MM.1S (cell line): ENCODE data around the gene MYOCD.

Experiments used
- DNase-seq: peaks from one replicate; pipeline ENCODE4 v3.0.0-alpha.2; 2015
- H2AFZ ChIP-seq: fragments of 300-600 bp; sonication (generic); 2 replicates; pipeline ENCODE4 v1.6.0; 2016; ENCODE audit warnings: antibody characterized with exemption, low read length
- H3F3A ChIP-seq: fragments of 300-600 bp; sonication (generic); 2 replicates; pipeline ENCODE4 v1.6.1; 2016; ENCODE audit warnings: mild to moderate bottlenecking, antibody characterized with exemption, low read length, moderate library complexity, mixed read lengths; ENCODE audit not compliant: insufficient read depth
- H3K27ac ChIP-seq: fragments of 300-600 bp; sonication (generic); 2 replicates; pipeline ENCODE4 v1.5.1; 2016; ENCODE audit warnings: mild to moderate bottlenecking, low read length
- H3K27me3 ChIP-seq: fragments of 300-600 bp; sonication (generic); replicated peaks from 2 replicates; pipeline ENCODE4 v1.6.0; 2016; ENCODE audit warnings: low read length; ENCODE audit not compliant: insufficient read depth
- H3K36me3 ChIP-seq: fragments of 300-600 bp; sonication (generic); replicated peaks from 2 replicates; pipeline ENCODE4 v1.6.1; 2016; ENCODE audit warnings: mild to moderate bottlenecking, low read length, mixed read lengths; ENCODE audit not compliant: insufficient read depth
- H3K4me1 ChIP-seq: fragments of 300-600 bp; sonication (generic); 2 replicates; pipeline ENCODE4 v1.6.1; 2016; ENCODE audit warnings: low read length, mixed read lengths
- H3K4me2 ChIP-seq: fragments of 300-600 bp; sonication (generic); 2 replicates; pipeline ENCODE4 v1.6.0; 2016; ENCODE audit warnings: low read depth, low read length
- H3K4me3 ChIP-seq: fragments of 300-600 bp; sonication (generic); 2 replicates; pipeline ENCODE4 v1.5.1; 2016; ENCODE audit warnings: low read length, mixed read lengths
- H3K79me2 ChIP-seq: fragments of 300-600 bp; sonication (generic); 2 replicates; pipeline ENCODE4 v1.6.1; 2016; ENCODE audit warnings: mixed run types, low read length, mixed read lengths
- H3K9ac ChIP-seq: fragments of 300-600 bp; sonication (generic); 2 replicates; pipeline ENCODE4 v1.6.1; 2016; ENCODE audit warnings: low read length, mixed read lengths
- H3K9me2 ChIP-seq: fragments of 300-600 bp; sonication (generic); replicated peaks from 2 replicates; pipeline ENCODE4 v1.6.1; 2016; ENCODE audit warnings: mild to moderate bottlenecking, low read length, mixed read lengths; ENCODE audit not compliant: insufficient read depth
- H3K9me3 ChIP-seq: fragments of 300-600 bp; sonication (generic); replicated peaks from 2 replicates; pipeline ENCODE4 v1.6.1; 2016; ENCODE audit warnings: mild to moderate bottlenecking, low read length, mixed read lengths; ENCODE audit not compliant: insufficient read depth
- H4K20me1 ChIP-seq: fragments of 300-600 bp; sonication (generic); 2 replicates; pipeline ENCODE4 v1.6.1; 2016; ENCODE audit warnings: mild to moderate bottlenecking, low read length, moderate library complexity, mixed read lengths; ENCODE audit not compliant: insufficient read depth
- EZH2 ChIP-seq: fragments of 300-600 bp; sonication (generic); optimal IDR thresholded peaks from 2 replicates; pipeline ENCODE3; 2017; ENCODE audit warnings: low read depth, mild to moderate bottlenecking, antibody characterized with exemption, low read length, mixed read lengths
- EZH2phosphoT487 ChIP-seq: fragments of 300-600 bp; sonication (generic); IDR thresholded peaks from 2 replicates; pipeline ENCODE4 v1.6.1; 2018; ENCODE audit warnings: antibody characterized with exemption, low read length
- TF ChIP-seq, protein P1 (sequence below): fragments of 300-600 bp; sonication (generic); IDR thresholded peaks from 2 replicates; pipeline ENCODE4 v1.5.1; 2016; ENCODE audit warnings: antibody characterized with exemption, low read length, mixed read lengths

MYOCD gene

DNA sequence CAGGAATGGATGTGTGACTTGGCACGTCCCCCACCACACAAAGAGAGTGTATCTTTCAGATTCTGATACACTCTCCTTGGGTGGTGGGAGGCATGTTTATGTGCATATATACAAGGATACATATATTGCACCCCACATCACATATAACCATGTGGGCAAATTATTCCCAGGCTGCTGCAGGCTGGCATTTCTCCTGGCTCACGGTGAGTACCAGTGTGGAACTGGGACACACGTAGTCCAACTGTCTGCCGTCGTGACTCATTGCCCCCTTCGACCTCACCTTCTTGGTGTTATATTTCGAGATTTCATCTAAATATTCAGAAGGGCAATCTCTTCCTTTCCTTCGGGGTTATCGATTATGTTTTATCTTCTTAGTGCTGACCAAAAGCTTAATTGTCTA is 148.0 kb downstream of the MYOCD start:
- H3K27me3 ChIP-seq: no peaks in the 10 kb centered on the region
- no peak overlapping the region for H3K27ac ChIP-seq
- no peak overlapping the region for H3K4me3 ChIP-seq
- no peak for DNase-seq
- TF ChIP-seq, protein P1, sequence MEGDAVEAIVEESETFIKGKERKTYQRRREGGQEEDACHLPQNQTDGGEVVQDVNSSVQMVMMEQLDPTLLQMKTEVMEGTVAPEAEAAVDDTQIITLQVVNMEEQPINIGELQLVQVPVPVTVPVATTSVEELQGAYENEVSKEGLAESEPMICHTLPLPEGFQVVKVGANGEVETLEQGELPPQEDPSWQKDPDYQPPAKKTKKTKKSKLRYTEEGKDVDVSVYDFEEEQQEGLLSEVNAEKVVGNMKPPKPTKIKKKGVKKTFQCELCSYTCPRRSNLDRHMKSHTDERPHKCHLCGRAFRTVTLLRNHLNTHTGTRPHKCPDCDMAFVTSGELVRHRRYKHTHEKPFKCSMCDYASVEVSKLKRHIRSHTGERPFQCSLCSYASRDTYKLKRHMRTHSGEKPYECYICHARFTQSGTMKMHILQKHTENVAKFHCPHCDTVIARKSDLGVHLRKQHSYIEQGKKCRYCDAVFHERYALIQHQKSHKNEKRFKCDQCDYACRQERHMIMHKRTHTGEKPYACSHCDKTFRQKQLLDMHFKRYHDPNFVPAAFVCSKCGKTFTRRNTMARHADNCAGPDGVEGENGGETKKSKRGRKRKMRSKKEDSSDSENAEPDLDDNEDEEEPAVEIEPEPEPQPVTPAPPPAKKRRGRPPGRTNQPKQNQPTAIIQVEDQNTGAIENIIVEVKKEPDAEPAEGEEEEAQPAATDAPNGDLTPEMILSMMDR: no peak
- TF ChIP-seq EZH2 (no peak), EZH2phosphoT487 (no peak)
- no peaks in the 10 kb centered on the region for H3K36me3 ChIP-seq
- no peaks in the 10 kb centered on the region for H3F3A ChIP-seq
- H3K9me2 ChIP-seq: no peaks in the 10 kb centered on the region
- H4K20me1 ChIP-seq: no peaks in the 10 kb centered on the region
- no peak overlapping the region for H2AFZ ChIP-seq
- no peaks in the 10 kb centered on the region for H3K4me1 ChIP-seq
- H3K79me2 ChIP-seq: no peaks in the 10 kb centered on the region
- H3K4me2 ChIP-seq: no peak overlapping the region
- no peak overlapping the region for H3K9ac ChIP-seq
- H3K9me3 ChIP-seq: no peaks in the 10 kb centered on the region

DNA sequence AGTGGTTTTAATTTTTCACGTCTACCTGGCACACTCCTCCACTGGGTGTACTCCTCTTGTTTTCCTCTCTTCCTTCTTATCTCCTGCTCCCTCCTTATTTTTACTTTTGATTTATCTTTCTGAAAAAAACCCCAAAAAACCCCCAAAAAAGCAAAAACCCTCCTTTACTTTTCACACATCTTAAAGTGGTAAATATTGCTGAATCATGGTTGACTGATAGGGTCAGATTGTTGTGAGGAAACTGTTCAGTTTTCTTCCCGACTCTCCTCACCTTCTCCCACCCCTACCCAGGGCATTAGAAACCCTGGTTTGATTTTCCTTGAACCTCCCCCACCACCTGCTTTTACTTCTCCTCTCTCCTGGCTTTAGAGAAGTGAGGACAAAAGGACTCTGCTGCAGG is 149.0 kb downstream of the MYOCD start:
- no peak overlapping the region for H3K9ac ChIP-seq
- no peak overlapping the region for H3K27ac ChIP-seq
- no peaks in the 10 kb centered on the region for H4K20me1 ChIP-seq
- no peaks in the 10 kb centered on the region for H3F3A ChIP-seq
- H3K9me3 ChIP-seq: no peaks in the 10 kb centered on the region
- TF ChIP-seq EZH2 (no peak), EZH2phosphoT487 (no peak)
- TF ChIP-seq, protein P1: no peak
- no peak overlapping the region for H3K4me3 ChIP-seq
- H3K36me3 ChIP-seq: no peaks in the 10 kb centered on the region
- H2AFZ ChIP-seq: no peak overlapping the region
- H3K9me2 ChIP-seq: no peaks in the 10 kb centered on the region
- no peaks in the 10 kb centered on the region for H3K79me2 ChIP-seq
- H3K4me2 ChIP-seq: no peak overlapping the region
- DNase-seq: no peak
- no peaks in the 10 kb centered on the region for H3K4me1 ChIP-seq
- H3K27me3 ChIP-seq: no peaks in the 10 kb centered on the region

DNA sequence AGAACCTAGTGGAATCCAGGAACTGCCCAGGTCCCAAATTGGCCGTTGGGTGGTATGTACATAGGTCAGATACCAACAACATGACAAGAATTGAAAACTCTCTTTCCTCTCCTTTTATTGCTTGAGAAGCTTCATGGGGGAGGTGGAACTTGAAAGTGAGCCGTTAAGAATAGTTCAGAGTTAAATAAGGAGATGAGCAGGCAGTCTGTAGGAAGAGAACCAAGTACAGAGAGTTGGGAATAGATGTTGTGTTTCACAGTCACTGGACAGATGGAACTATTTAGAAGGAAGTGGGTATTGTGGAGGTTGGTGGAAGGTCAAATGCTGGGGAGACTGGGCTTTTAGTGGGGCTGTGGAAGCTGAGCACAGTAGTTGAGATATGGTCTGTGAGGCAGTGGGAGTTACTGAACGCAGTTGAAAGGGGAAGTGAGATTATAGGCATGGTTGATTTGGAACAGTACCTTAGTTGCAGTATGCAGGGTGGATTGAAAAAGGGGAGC is 150.0 kb downstream of the MYOCD start:
- TF ChIP-seq EZH2phosphoT487 (no peak), EZH2 (no peak)
- TF ChIP-seq, protein P1: no peak
- Histone ChIP-seq H4K20me1 (no peaks in the 10 kb centered on the region), H2AFZ (no peak overlapping the region), H3K36me3 (no peaks in the 10 kb centered on the region), H3K79me2 (no peaks in the 10 kb centered on the region), H3K4me3 (no peak overlapping the region), H3K9ac (no peak overlapping the region), H3F3A (no peaks in the 10 kb centered on the region), H3K4me1 (no peaks in the 10 kb centered on the region), H3K4me2 (no peak overlapping the region; the same call in 1 of the 2 replicates), H3K9me3 (no peaks in the 10 kb centered on the region), H3K27ac (no peak overlapping the region), H3K27me3 (no peaks in the 10 kb centered on the region), H3K9me2 (no peaks in the 10 kb centered on the region)
- no peak for DNase-seq
